Measurements from ENCODE around the gene RAD51D.

DNA sequence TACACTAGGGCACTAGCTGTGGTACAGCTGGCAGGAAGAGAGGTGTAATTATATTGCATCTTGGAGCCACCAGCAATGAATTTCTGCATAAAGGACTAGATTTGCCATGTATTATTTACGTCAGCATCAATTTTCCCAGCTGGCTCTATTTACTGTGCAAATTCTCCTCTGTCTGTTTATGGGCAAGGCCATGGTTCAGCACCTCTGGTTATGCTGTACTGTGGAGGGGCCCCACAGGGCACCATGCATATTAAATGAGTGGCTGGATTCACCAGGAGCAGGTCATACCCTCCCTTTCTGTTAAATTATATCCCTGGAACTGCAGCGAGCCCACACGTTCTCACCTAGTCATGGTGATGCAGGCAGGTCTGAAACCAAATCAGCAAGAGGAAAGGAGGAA, 19.8 kb downstream of the RAD51D start:
- TF ChIP-seq POLR2A (IDR thresholded peaks at IDR 0.05; ENCODE audit: low read depth, low read length) (no peak), TAF1 (IDR thresholded peaks at IDR 0.05; ENCODE audit: low read depth, low read length) (no peak), POLR2AphosphoS5 (IDR thresholded peaks at IDR 0.05; ENCODE audit: low read depth, low read length) (no peak), PAX5 (IDR thresholded peaks at IDR 0.05; ENCODE audit: insufficient read depth, low read length, severe bottlenecking) (no peak), POU2F2 (IDR thresholded peaks at IDR 0.05; ENCODE audit: low read depth, low read length) (no peak)
